ENCODE data around the gene KIF26B. TPM values are rescaled to one million over a fixed set of nuclear protein-coding genes. Genes with fewer than 3 reads are reported as not detected.

The KIF26B gene
- total RNA-seq, 3 donors from 2014 or later (not counting 1 experiment from before 2014, with no cell fraction given): 0.16 to 0.96 (median 0.18) TPM

- DNase-seq: no peak
- H3K27me3 ChIP-seq (ENCODE audit: control insufficient read depth, insufficient read depth, low read length): no peaks in the 10 kb centered on the region
- no peak for TF ChIP-seq CTCF (IDR thresholded peaks at IDR 0.05)
- H3K27ac ChIP-seq (ENCODE audit: low read length): no peak overlapping the region
- intact Hi-C loops (cut with micrococcal nuclease): no loop called here
- Mint-ChIP-seq H3K9me3 (no peaks in the 10 kb centered on the region), H3K4me1 (peaks cover 14 to 19% of the 10 kb centered on the region in 2 donors), H3K27me3 (ENCODE audit: low read depth in 2 of 2) (no peaks in the 10 kb centered on the region), H3K36me3 (no peaks in the 10 kb centered on the region), H3K4me3 (no peak overlapping the region), H3K27ac (peak overlapping the region in 1 of 2 donors; percentile 53)
- no peaks in the 10 kb centered on the region for H3K36me3 ChIP-seq (ENCODE audit: control insufficient read depth, insufficient read depth, low read length)
- WGBS (ENCODE audit: insufficient coverage): 83% methylated on average over 21 of the region's 21 CpGs
- no peak for ATAC-seq
- peaks cover 21% of the 10 kb centered on the region for H3K4me1 ChIP-seq (ENCODE audit: control insufficient read depth, insufficient read depth, low read length)
- H3K9me3 ChIP-seq (ENCODE audit: control insufficient read depth, insufficient read depth, low read length): no peaks in the 10 kb centered on the region
- no peak overlapping the region for H3K4me3 ChIP-seq (ENCODE audit: low read length)
Observed at GRCh38 chr1:245365095-245366020, 210.6 kb downstream of the KIF26B start.

- H3K4me3 ChIP-seq (ENCODE audit: low read length): no peak overlapping the region
- no peaks in the 10 kb centered on the region for H3K36me3 Mint-ChIP-seq
- TF ChIP-seq CTCF (IDR thresholded peaks at IDR 0.05): no peak
- no peaks in the 10 kb centered on the region for H3K9me3 ChIP-seq (ENCODE audit: control insufficient read depth, insufficient read depth, low read length)
- no peaks in the 10 kb centered on the region for H3K9me3 Mint-ChIP-seq
- WGBS (ENCODE audit: insufficient coverage): 91% methylated on average over 19 of the region's 19 CpGs
- no peak overlapping the region for H3K27ac ChIP-seq (ENCODE audit: low read length)
- H3K4me1 Mint-ChIP-seq: peaks cover 14 to 19% of the 10 kb centered on the region in 2 donors
- H3K27me3 ChIP-seq (ENCODE audit: control insufficient read depth, insufficient read depth, low read length): no peaks in the 10 kb centered on the region
- no peaks in the 10 kb centered on the region for H3K36me3 ChIP-seq (ENCODE audit: control insufficient read depth, insufficient read depth, low read length)
- H3K27me3 Mint-ChIP-seq (ENCODE audit: low read depth in 2 of 2): no peaks in the 10 kb centered on the region
- no peak overlapping the region for H3K27ac Mint-ChIP-seq
- peaks cover 21% of the 10 kb centered on the region for H3K4me1 ChIP-seq (ENCODE audit: control insufficient read depth, insufficient read depth, low read length)
- no peak overlapping the region for H3K4me3 Mint-ChIP-seq
- DNase-seq: no peak
- intact Hi-C loops (cut with micrococcal nuclease): no loop called here
- no peak for ATAC-seq
Observed at GRCh38 chr1:245366886-245367285, 212.1 kb downstream of the KIF26B start.

DNA sequence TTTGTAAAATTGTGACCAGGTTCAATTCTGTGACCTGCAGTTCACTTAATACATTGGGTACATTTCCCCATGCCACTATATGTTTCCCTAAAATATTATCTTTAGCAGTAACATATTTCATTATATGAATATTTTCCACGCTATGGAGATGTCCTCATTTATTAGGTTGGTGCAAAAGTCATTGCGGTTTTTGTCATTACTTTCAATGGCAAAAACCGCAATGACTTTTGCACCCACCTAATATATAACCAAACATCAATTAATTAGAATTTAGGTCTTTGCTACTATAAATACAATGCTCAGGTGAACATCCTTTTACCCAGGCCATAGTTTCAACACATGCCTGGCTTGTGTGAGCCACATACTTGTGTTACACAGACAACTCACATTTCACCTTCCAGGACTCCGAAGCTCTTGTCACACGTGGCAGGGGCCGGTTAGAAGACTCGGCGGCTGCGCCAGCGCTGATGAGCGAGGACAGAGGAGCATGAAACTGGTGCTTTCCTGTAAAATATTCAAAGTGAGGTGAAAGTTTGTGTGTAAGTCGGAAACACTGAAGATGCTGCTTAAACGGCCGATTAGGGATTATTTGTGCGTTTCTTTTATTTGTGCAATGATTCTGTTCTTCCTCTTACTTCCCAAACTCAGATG, 215.5 kb downstream of the KIF26B start:
- Histone ChIP-seq H3K4me3 (ENCODE audit: low read length) (no peak overlapping the region), H3K27ac (ENCODE audit: low read length) (no peak overlapping the region), H3K27me3 (ENCODE audit: control insufficient read depth, insufficient read depth, low read length) (no peaks in the 10 kb centered on the region), H3K4me1 (ENCODE audit: control insufficient read depth, insufficient read depth, low read length) (peaks cover under 1% of the 10 kb centered on the region), H3K9me3 (ENCODE audit: control insufficient read depth, insufficient read depth, low read length) (no peaks in the 10 kb centered on the region), H3K36me3 (ENCODE audit: control insufficient read depth, insufficient read depth, low read length) (no peaks in the 10 kb centered on the region)
- ATAC-seq (no peak), DNase-seq (no peak)
- Mint-ChIP-seq H3K4me1 (peaks cover 0 to under 1% of the 10 kb centered on the region in 2 donors), H3K27me3 (ENCODE audit: low read depth in 2 of 2) (no peaks in the 10 kb centered on the region), H3K4me3 (no peak overlapping the region), H3K36me3 (no peaks in the 10 kb centered on the region), H3K9me3 (no peaks in the 10 kb centered on the region), H3K27ac (no peak overlapping the region)
- 90% methylated on average over 12 of the region's 15 CpGs for WGBS (ENCODE audit: insufficient coverage)
- intact Hi-C loops (cut with micrococcal nuclease): no loop called here
- TF ChIP-seq CTCF (IDR thresholded peaks at IDR 0.05): no peak
